Measurements from ENCODE around the gene RIPK4.
"Not testable (repeated sequence)": the region's sequence is repeated elsewhere in the genome, so short reads cannot be mapped to it uniquely, and the experiment has no call there.

The RIPK4 gene

DNA sequence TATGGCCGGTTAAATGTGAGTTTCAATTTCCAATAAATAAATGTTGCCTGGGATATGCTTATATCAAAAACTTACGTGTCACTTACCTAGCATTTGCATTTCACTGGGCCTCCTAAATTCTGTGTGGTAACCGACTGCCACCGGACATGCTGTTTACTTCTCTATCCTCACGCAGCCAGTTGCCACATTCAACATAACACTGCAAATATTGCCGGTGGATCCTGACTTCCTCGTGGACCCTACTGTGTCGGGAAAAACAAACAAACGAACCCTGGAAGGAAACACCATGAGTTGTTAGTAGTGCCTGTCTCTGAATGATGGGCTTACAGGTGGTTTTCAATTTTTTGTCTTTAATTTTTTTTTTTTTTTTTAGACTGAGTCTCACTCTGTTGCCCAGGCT is 54.1 kb downstream of the RIPK4 start:
- DNase-seq = no peak

DNA sequence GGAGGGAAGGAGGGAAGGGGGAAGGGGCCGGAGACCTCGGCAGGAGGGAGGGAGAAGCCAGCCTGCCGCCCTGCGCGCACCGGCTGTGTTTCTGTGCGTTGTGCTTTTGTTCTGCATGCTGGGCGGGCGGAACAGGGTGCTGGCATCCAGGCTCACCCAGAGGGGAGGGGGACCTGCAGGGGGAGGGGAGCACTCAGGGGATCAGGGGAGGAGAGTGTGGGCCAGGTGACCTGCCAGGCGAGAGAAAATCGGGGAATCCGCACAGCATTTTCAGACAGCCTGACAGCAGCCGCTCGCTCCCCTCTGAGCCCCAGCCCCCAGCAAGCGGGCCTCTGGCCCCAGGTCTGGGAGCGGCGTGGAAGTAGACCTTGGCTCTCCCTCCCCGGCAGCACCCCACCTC is 54.7 kb downstream of the RIPK4 start:
- DNase-seq = no peak

DNA sequence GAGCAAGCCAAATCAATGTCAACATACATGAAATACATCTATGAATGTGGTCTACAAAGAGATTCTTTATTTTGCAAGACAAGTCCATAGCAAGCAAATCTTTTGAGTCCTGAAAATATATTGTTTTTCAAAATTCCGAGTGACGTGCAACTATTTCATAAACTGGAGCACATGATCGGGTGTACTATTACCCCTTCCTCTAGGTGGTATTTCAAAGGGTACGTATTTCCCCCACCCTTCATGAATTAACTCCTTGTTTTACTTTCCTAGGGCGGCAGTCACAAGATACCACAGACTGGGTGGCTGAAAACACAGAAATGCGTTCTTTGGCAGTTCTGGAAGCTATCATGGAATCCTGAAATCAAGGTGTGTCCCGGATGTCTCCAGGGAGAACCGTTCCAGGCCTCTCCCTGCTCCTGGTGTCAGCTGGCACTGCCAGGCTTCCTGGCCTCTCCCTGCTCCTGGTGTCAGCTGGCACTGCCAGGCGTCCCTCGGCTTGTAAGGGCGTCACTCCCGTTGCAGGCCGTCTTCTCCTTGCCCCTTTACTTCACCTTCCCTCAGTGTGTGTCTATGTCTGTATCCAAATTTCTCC is 55.3 kb downstream of the RIPK4 start:
- DNase-seq = no peak

DNA sequence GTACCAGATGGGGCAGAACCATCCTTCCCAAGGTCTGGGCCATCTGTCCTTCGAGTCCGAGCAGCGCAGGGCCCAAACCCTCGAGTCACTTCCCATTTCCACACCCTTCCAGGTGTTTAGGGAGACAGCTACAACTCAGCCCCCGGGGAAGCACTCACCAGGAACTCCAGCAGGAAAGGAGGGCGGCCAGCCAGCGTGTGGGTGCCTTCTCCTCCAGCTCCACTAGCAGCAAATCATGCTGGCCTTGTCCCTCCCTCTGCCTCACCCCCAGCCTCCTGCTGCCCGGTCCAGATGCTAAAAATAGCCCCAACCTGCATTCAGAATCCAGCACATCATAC is 56.1 kb downstream of the RIPK4 start:
- no peak for DNase-seq

DNA sequence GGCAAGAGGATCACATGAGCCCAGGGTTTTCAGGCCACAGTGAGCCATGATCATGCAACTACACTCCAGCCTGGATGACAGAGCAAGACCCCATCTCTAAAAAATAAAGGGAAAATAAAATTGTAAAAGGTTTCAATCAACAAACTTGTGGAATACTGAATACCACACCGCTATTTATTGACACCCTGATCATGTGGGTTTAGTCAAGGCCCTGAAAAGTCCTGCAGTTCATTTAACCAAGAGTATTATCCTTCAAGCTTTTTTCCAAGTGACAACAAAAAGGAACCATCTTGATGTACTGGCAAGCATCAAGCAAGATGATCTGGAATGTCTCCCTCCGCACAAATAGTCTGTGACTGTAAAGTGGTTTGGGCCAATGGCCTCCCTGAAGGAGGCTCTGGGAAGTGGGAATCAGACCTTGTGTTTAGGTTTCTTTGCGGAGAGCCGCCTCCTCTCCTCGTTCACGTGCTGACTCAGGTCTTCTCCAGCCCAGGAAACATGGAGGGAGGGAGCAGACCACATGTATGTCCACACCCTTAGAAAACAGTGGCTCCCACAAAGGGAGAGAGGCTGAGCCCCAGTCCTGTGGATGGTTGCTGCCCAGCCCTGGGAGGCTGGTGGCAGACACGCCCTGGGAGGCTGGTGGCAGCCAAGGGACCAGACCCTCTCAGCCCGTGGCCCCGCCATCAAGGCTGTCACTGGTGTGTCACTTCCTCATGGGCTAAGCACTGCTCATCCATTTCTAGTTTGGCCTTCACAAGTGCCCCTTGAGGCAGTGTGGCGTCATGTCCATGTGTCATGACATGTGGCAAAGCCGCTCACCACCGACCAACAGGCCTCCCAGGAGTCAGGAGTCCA is 56.7 kb downstream of the RIPK4 start:
- DNase-seq = no peak

DNA sequence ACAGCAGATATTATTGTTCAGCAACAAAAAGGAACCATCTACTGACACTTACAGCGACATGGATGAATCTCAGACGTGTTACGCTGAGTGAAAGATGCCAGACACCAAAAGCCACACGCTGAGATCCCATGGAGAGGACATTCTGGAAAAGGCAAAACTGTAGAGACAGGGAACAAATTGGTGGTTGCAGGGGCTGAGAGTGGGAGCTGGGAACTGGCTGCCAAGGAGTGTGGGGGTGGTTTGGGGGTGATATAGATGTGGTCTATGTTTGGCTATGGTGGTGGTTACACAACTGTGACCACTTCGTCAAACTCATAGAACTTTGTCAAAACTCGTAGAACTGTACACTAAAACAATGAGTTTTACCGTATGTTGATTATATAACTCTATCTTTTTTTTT is 57.7 kb downstream of the RIPK4 start:
- no peak for DNase-seq

DNA sequence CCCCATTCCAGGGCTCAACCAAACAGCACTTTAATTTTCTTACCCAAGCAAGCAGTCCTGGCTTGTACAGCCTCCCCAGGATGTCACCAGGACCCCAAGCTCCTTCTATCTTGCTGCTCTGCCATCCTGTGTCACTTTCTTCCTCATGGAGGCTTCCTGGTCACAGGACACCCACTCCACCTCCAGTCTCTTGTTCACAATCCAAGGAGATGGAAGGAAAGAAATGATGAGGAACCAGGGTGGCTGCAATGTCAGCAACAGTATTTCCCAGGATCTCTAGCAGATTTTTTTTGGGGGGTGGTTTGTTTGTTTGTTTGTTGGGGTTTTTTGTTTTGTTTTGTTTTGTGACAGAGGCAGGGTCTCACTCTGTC is 58.9 kb downstream of the RIPK4 start:
- DNase-seq = no peak

DNA sequence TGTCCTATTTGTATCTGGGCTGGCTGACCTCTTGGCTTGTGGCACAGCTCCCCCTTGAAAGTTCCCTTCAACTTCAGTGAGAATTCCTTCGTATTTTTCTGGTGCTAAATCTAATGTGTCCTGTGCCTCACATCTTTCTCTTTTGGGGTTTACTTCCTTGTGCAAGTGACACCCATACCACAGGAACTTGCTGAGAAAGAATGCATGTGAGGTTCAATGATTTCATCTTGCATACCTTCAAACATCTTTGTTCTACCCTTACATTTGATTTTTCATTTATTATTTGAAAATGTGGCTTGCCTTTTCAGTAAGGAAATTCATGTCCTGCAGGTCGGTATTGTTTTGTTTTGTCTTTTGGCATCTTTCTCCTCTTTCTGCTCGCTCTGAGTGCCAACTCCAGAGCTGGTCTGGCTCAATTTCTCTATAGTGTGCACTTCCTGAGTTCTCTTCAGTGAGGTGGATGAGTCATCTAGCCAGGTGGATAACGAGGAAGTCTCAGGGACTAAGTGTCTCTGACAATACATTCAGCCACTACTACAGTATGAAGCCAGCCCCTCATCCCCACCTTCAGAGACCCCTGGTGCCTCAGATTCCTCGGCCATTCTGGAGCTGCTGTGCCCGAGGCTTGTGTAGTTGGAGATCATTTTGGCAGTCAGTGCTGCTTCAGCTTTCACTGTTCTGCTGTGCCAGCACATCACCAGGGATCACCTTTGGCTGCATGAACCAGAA is 59.5 kb downstream of the RIPK4 start:
- peak; percentile 33 for DNase-seq

DNA sequence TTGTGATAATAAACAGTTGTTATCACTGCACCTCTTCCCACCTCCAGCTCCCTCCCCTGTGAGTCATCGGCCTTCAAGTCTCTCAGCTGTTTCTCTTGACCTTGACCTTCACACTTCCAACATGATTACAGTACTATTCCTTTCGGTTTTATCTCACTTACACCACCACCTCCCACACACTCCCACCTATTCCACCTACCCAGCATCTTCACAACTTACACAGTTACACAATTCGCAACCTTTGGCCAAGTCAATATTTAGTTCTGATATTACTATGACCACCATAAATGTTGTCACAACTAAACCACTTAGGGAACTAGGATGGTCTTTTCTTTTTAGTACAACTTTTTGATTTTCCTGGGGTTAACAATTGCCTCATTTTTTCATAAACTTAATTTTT is 60.2 kb downstream of the RIPK4 start:
- no peak for DNase-seq

DNA sequence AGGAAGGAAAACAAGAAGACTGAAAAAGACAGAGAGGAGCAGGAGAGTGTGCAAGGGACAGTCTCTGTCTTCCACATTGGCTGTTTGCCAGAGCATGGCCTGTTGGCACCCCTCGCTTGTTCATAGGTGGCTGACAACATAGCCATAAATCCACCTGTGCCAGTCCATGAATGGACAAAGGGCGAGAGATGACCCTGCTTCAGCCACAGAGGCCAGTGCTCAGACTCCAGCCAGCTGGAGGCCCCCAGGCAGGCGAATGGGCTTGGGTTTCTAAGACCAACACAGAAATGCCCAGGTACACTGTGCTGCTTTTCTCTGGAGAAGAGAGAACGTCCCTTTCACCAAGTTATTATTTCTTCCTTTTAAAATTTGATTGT is 60.6 kb downstream of the RIPK4 start:
- no peak for DNase-seq

DNA sequence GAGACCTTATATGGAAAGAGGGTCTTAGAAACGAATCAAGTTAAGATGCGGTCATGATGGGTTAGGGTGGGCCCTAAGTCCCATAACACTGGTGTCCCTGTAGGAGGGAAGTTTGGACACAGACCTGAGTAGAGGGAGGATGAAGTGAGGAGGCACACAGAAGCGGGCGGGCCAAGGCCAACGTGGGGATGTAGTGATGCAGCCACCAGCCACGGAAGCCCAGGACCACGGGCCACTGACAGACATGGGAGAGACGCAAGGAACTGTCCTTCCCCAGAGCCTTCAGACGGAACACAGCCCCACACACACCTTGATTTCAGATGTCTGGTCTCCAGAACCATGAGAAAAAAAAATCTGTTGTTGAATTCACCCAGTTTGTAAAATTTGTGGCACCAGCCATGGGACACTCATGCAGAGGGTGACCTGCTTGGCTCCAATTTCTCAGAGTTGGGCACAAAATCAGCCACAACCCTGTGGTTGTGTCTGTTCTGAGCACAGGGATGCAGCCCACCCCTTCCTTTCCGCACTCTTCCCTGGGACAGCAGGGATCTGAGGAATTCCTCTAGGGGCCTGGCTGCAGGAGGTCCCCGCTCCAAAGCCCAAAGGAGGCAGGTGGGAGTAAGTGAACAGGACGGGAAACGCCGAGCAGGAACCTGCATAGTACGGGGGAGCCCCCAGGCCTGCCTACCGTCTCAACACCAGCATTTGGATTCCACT is 61.1 kb downstream of the RIPK4 start:
- no peak for DNase-seq

DNA sequence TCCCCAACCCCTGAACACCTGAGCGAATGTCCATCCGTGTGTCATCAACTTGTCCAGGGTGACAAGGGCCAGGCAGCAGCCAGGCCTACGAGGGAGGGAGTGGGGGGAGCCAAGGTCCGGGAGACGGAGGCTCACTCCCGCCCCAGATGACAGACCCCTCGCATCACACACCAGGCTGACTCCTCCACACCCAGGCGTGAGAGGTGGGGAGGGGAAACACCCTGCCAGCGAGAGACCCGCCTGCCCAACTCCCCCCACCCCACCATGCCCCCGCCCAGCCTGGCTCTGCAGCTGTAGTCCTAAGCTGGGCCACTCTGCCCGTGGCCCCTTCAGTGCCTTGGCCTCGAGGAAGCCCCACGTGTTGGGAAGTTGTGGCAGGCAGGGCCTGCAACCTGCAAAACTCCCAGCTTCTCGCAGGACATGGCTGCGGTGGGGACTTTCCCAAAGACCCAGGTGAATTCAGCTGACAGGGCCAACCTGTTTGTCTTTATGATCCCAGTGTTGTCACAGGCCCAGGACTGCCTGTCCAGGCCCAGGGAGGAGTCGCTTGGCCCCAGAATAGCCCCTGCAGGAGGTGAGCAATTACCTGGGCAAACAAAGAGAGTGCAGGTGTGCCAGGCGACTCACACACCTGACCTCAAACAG is 62.9 kb downstream of the RIPK4 start:
- no peak for DNase-seq

DNA sequence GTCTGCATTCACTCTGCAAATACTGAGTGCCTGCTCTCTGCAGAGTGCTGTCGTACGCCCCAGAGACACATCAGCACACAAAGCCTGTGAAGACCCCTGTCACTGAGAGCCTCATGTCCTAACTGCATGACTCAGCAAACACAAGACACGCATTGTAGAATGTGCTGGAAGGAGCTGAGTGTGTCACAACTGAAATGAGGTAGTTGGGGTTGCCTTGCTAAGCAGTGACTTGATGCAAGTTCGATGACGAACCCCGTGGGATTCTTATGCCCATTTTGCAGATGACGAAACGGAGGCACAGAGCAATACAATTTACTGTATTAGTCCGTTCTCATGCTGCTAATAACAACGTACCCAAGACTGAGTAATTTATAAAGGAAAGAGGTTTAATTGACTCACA is 65.1 kb downstream of the RIPK4 start:
- DNase-seq = no peak

DNA sequence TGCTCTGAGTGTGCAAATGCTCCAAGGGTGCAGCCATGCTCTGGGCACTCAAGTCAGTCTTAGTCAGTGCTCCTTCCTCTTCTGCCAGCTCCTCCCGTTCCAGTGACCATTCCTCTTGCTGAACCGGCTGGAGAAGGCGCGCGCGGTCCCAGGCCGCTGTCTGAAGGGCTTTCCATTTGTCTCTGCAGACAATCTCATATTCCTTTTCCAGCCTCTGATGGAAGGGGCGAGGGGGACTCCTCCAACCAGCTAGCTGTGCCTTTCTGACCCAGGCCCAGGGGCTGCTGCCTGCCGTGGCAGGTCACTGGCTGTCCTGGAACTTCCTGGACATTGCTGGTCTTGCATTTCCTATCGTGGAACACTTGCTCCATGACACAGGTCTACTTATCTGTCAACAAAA is 67.5 kb downstream of the RIPK4 start:
- no peak for DNase-seq

DNA sequence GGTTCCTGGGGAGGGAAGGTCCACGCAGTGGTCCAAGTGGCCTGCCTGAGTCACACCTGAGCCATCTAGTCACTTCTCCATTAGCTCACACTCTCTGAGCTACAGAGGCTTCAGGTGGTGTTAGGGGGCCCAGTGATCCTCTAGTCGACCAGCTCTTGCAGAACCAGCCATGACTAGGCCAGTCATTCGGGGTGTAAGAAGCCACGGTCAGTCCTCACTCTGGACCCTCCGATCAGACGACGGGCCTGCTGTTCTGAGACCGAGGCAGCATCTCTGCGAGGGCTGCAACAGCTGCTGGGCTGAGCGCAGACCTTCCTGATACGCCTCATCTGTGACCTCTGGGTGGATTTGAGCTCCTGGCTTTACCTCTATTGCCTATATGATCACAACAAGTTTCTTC is 68.8 kb downstream of the RIPK4 start:
- no peak for DNase-seq

DNA sequence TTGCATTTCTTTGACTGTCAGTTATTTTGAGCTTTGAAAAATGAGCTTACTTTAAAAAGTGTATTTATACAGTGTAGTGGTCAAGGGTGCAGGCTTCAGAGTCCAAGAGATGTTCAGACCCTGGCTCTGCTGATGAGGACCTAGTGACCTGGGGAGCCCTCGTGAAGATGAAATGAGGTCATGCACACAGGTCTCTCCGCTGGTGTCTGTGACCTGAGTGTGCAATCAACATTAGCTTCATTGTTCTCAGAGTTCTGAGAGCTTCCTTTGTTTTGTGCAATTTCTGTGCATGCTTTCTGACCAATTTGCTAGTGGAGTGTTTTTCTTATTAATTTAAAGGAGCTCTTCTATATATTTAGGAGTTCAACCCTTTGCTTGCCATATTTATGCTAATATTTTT is 71.3 kb downstream of the RIPK4 start:
- DNase-seq = no peak

DNA sequence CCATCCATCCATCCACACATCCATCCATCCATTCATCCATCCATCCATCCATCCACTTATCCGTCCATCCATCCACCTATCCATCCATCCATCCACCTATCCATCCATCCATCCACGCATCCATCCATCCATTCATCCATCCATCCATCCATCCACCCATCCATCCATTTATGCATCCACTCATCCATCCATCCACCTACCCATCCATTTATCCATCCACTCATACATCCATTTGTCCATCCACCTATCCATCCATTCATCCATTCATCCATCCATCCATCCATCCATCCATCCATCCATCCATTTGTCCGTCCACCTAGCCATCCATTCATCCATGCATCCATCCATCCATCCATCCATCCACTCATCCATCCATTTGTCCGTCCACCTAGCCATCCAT is 72.8 kb downstream of the RIPK4 start:
- not testable (repeated sequence) for DNase-seq

DNA sequence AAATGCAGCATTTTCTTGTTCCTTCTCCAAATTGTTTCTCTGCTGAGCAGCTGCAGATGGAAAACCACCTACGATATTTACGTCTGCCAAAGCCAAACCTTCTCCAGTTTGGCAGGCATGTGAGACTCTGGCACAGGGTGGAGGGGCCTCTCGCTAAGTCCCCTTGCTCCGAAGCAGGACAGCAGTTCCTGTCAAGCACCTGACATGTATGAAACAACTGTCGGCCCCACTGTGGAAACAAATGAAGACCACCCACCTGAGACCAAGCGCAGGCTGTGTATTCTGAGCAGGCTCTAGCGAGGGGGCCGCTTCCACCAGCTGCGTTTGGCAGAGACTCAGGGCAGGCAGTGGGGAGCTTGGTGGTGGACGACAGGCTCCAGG is 74.7 kb downstream of the RIPK4 start:
- no peak for DNase-seq

DNA sequence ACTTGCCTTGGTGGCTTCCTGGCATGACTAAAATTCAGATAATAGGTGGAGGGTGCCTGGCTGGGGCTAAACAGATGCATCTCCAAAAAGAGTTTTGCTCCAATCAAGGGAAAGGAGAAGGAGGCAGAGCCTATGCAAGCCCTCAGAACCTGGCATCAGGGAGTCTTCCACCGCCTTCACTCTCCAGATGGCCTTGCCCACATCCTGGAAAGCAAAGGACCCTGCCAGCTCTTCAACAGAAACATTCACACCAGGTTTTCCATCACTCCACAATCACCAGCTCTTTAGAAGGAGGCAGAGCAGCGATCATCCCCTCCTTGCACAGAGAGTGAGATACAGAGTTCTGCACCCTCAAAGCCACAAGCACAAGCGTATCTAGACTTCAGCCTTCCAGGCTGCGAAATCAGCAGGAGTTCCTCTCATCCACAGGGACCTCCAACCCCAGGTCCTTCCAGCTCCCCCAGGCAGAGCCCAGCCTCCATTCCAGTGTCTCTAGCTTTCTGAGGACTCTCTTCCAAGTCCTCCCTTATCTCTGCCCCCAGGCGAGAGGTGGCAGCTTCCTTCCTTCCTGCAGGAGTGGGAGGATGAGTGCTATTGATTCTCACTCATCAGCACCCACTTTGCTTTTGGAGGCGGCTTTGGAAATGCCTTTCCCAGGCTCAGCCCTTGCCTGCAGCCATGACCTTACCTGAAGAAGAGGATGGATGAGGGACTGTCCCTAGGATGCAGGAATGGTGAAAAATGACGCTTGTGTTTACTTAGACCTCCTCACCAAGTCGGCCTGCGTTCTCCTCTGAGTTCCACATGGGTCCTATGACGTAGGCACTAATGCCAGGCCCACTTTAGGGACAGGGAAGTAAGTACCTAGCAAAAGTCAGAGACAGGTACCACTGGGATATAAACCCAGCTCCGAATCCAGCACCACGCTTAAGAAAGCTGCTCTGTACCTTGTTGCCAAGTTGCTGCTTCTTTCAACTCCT is 75.4 kb downstream of the RIPK4 start:
- no peak for DNase-seq

Data from NCI-H345 (cell line).